Ishikawa (cell line): Measurements from ENCODE around the gene CDCP2.

Experiments used
- CEBPB ChIP-seq: IDR thresholded peaks from 2 replicates; pipeline ENCODE4 v1.6.1; 2012
- CREB1 ChIP-seq: IDR thresholded peaks from 2 replicates; pipeline ENCODE4 v1.6.1; 2012; ENCODE audit warnings: low read depth
- EP300 ChIP-seq: IDR thresholded peaks from 2 replicates; pipeline ENCODE4 v1.6.1; 2012; ENCODE audit warnings: borderline replicate concordance
- MAX ChIP-seq: IDR thresholded peaks from 2 replicates; pipeline ENCODE4 v1.6.1; 2012
- NFIC ChIP-seq: IDR thresholded peaks from 2 replicates; pipeline ENCODE4 v1.6.1; 2012
- RAD21 ChIP-seq: IDR thresholded peaks from 2 replicates; pipeline ENCODE4 v1.6.1; 2012; ENCODE audit warnings: low read depth
- REST ChIP-seq: IDR thresholded peaks from 2 replicates; pipeline ENCODE4 v1.6.1; 2012; ENCODE audit warnings: low read depth, mild to moderate bottlenecking
- USF1 ChIP-seq: IDR thresholded peaks from 2 replicates; pipeline ENCODE4 v1.6.1; 2012
- YY1 ChIP-seq: IDR thresholded peaks from 2 replicates; pipeline ENCODE4 v1.6.1; 2012; ENCODE audit warnings: low read depth

DNA sequence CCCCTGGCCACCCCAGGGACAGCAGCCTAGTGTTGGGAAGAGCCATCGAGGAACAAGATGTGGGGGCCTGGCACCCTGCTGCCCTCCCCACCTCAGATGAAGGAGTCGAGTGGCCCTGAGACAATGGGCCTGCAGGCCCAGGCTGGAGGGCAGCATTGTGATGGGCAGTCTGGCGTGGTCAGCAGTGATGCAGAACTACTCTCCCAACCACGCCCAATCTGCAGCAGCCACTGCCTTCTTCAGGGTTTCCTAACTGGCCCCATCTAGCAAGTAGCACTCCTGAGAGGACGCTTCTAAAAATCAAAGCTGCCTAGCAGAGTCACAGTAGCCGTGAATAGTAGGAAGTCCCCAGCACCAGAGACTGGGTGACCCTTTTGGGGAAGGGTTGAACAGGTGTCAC lies 18.5 kb downstream of the CDCP2 start:
- TF ChIP-seq USF1 (no peak), YY1 (no peak), NFIC (no peak), RAD21 (no peak), MAX (no peak), CEBPB (no peak), CREB1 (no peak), REST (no peak), EP300 (no peak)
